ENCODE measurements around the gene HDAC7. TPM values are rescaled to one million over a fixed set of nuclear protein-coding genes. Genes with fewer than 3 reads are reported as not detected.

The HDAC7 gene
- total and polyA plus RNA-seq, 2 of the 13 experiments (the other 11 are each of a cell fraction or from before 2014, with no cell fraction given), result 4.6 to 10.8 TPM

GRCh38 chr12:47758834-47759690 lies 60.6 kb downstream of the HDAC7 start, which contains the start of gene RAPGEF3 (continued):
- TF ChIP-seq ZNF703 (CRISPR knock-in tag; IDR thresholded peaks at IDR 0.05; ENCODE audit: borderline replicate concordance) (no peak), CREB1 (IDR thresholded peaks at IDR 0.05) (no peak), CREB1 (CRISPR knock-in tag; IDR thresholded peaks at IDR 0.05) (no peak), JUN (CRISPR knock-in tag; IDR thresholded peaks at IDR 0.05) (0 out of 2 replicates have a peak, but pooled peaks have one; percentile 14), TFDP1 (CRISPR knock-in tag; IDR thresholded peaks at IDR 0.05; ENCODE audit: borderline replicate concordance) (peak; percentile 32; the same call in 1 of the 2 replicates), TMF1 (CRISPR knock-in tag; IDR thresholded peaks at IDR 0.05; ENCODE audit: low read depth) (no peak), ZNF460 (CRISPR knock-in tag; IDR thresholded peaks at IDR 0.05; ENCODE audit: borderline replicate concordance) (no peak), RFX1 (IDR thresholded peaks at IDR 0.05) (no peak), ZNF557 (CRISPR knock-in tag; IDR thresholded peaks at IDR 0.05) (no peak), ZNF552 (CRISPR knock-in tag; IDR thresholded peaks at IDR 0.05; ENCODE audit: borderline replicate concordance) (no peak), ZNF747 (CRISPR knock-in tag; IDR thresholded peaks at IDR 0.05; ENCODE audit: borderline replicate concordance) (no peak), ELF1 (CRISPR knock-in tag; IDR thresholded peaks at IDR 0.05) (peak; percentile 45; the same call in 1 of the 2 replicates), ZNF792 (CRISPR knock-in tag; IDR thresholded peaks at IDR 0.05) (0 out of 2 replicates have a peak, but pooled peaks have one; percentile 30), RBAK (CRISPR knock-in tag; IDR thresholded peaks at IDR 0.05) (no peak), PCBP2 (optimal IDR thresholded peaks at IDR 0.05; ENCODE audit: low read depth, low read length, poor library complexity, severe bottlenecking) (no peak), TFAP4 (IDR thresholded peaks at IDR 0.05; ENCODE audit: borderline replicate concordance, low read depth) (no peak), ZNF143 (CRISPR knock-in tag; IDR thresholded peaks at IDR 0.05) (no peak)
- TF ChIP-seq, protein P1, sequence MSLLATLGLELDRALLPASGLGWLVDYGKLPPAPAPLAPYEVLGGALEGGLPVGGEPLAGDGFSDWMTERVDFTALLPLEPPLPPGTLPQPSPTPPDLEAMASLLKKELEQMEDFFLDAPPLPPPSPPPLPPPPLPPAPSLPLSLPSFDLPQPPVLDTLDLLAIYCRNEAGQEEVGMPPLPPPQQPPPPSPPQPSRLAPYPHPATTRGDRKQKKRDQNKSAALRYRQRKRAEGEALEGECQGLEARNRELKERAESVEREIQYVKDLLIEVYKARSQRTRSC (CRISPR knock-in tag; IDR thresholded peaks at IDR 0.05; ENCODE audit: low read depth), result no peak
- TF ChIP-seq, protein P2, sequence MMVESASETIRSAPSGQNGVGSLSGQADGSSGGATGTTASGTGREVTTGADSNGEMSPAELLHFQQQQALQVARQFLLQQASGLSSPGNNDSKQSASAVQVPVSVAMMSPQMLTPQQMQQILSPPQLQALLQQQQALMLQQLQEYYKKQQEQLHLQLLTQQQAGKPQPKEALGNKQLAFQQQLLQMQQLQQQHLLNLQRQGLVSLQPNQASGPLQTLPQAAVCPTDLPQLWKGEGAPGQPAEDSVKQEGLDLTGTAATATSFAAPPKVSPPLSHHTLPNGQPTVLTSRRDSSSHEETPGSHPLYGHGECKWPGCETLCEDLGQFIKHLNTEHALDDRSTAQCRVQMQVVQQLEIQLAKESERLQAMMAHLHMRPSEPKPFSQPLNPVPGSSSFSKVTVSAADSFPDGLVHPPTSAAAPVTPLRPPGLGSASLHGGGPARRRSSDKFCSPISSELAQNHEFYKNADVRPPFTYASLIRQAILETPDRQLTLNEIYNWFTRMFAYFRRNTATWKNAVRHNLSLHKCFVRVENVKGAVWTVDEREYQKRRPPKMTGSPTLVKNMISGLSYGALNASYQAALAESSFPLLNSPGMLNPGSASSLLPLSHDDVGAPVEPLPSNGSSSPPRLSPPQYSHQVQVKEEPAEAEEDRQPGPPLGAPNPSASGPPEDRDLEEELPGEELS (CRISPR knock-in tag; IDR thresholded peaks at IDR 0.05), result no peak
- TF ChIP-seq, protein P3, sequence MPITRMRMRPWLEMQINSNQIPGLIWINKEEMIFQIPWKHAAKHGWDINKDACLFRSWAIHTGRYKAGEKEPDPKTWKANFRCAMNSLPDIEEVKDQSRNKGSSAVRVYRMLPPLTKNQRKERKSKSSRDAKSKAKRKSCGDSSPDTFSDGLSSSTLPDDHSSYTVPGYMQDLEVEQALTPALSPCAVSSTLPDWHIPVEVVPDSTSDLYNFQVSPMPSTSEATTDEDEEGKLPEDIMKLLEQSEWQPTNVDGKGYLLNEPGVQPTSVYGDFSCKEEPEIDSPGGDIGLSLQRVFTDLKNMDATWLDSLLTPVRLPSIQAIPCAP (CRISPR knock-in tag; IDR thresholded peaks at IDR 0.05; ENCODE audit: low read depth), result no peak
- TF ChIP-seq, protein P4, sequence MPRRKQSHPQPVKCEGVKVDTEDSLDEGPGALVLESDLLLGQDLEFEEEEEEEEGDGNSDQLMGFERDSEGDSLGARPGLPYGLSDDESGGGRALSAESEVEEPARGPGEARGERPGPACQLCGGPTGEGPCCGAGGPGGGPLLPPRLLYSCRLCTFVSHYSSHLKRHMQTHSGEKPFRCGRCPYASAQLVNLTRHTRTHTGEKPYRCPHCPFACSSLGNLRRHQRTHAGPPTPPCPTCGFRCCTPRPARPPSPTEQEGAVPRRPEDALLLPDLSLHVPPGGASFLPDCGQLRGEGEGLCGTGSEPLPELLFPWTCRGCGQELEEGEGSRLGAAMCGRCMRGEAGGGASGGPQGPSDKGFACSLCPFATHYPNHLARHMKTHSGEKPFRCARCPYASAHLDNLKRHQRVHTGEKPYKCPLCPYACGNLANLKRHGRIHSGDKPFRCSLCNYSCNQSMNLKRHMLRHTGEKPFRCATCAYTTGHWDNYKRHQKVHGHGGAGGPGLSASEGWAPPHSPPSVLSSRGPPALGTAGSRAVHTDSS (CRISPR knock-in tag; conservative IDR thresholded peaks at IDR 0.05), result no peak

Data from HepG2 (cell line).